Vagina (tissue), 2 donors: Measurements from ENCODE around the gene CACUL1. TPM values are rescaled to one million over a fixed set of nuclear protein-coding genes. Genes with fewer than 3 reads are reported as not detected.

Source experiments
- DNase-seq, 2 donors: peaks; one replicate each; pipeline ENCODE4 v3.0.0-alpha.2; 2017; ENCODE audit errors: extremely low spot score in 2 of 2
- H3K27ac ChIP-seq: fragments of 200-600 bp; sonication (generic); one replicate; pipeline ENCODE4 v1.5.1; 2019
- H3K27me3 ChIP-seq: fragments of 200-600 bp; sonication (generic); one replicate; pipeline ENCODE4 v1.5.1; 2019
- H3K36me3 ChIP-seq, 2 donors: fragments of 200-600 bp; sonication (generic); one replicate each; pipeline ENCODE4 v1.5.1; 2017 to 2019
- H3K4me1 ChIP-seq: fragments of 200-600 bp; sonication (generic); one replicate; pipeline ENCODE4 v1.5.1; 2019
- H3K4me3 ChIP-seq, 2 donors: fragments of 200-600 bp; sonication (generic); 1 replicate in 1 of 2; 2 replicates in 1 of 2; pipeline ENCODE4 v1.5.1; 2016 to 2019
- H3K9me3 ChIP-seq: fragments of 200-600 bp; sonication (generic); one replicate; pipeline ENCODE4 v1.5.1; 2019
- POLR2A ChIP-seq, 2 donors: fragments of 450-650 bp; IDR thresholded peaks; one replicate each; pipeline ENCODE4 v1.6.1; 2017; ENCODE audit warnings: antibody characterized with exemption in 2 of 2, mild to moderate bottlenecking in 2 of 2, moderate library complexity in 2 of 2
- POLR2AphosphoS5 ChIP-seq, 2 donors: sonication (generic); formaldehyde crosslinking; IDR thresholded peaks; one replicate each; pipeline ENCODE4 v1.9.0; 2017; ENCODE audit warnings: antibody characterized with exemption in 2 of 2, mild to moderate bottlenecking in 2 of 2, low read depth in 1 of 2; ENCODE audit not compliant: insufficient read depth in 1 of 2
- intact Hi-C: fragments of 100-400 bp; cut with DNase I; formaldehyde crosslinking; loops from one replicate; pipeline ENCODE4 v1.15.1; 2023
- total RNA-seq: library from RNA; depleted of rRNA; stranded (reverse); fragments of >200 nt; gene quantifications from one replicate; pipeline ENCODE4 v1.2.3, GENCODE V29; 2016
- TF ChIP-seq, protein P1 (sequence below), 3 experiments: fragments of 450-650 bp in 2 of 3; fragments of 200-600 bp in 1 of 3; sonication (generic) in 1 of 3; IDR thresholded peaks; one replicate each; pipeline ENCODE4 v1.5.1; 2017 to 2019; ENCODE audit warnings: antibody characterized with exemption in 3 of 3, mild to moderate bottlenecking in 2 of 3, moderate library complexity in 2 of 3

CACUL1 gene
- total RNA-seq, 1 donor from 2014 or later = 13.8 TPM

DNA sequence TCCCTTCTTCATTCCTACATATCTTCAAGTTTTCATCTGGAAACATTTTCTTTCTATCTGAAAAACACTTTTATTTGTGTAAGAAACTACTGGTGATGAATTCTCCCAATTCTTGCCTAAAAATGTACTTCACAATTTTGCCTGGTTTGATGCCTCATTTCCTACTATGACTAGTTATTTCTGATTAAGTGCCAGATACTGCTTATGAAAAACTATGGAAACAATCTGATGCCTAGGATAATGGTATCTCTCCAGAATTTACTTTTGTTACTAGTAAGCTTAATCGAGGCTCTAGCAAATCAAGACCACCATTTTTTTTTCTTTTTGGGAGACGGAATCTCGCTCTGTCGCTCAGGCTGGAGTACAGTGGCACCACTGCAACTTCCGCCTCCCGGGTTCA, 31.3 kb downstream of the CACUL1 start:
- Histone ChIP-seq H3K4me1 (peaks cover 36% of the 10 kb centered on the region), H3K27me3 (no peaks in the 10 kb centered on the region), H3K4me3 (no peak overlapping the region), H3K9me3 (no peaks in the 10 kb centered on the region), H3K27ac (no peak overlapping the region), H3K36me3 (no peaks in the 10 kb centered on the region)
- DNase-seq = no peak
- intact Hi-C loops = no loop called here
- TF ChIP-seq POLR2A (IDR thresholded peaks at IDR 0.05) (no peak), POLR2AphosphoS5 (IDR thresholded peaks at IDR 0.05; ENCODE audit: insufficient read depth in 1 of 2, low read depth in 1 of 2) (no peak)
- TF ChIP-seq, protein P1, sequence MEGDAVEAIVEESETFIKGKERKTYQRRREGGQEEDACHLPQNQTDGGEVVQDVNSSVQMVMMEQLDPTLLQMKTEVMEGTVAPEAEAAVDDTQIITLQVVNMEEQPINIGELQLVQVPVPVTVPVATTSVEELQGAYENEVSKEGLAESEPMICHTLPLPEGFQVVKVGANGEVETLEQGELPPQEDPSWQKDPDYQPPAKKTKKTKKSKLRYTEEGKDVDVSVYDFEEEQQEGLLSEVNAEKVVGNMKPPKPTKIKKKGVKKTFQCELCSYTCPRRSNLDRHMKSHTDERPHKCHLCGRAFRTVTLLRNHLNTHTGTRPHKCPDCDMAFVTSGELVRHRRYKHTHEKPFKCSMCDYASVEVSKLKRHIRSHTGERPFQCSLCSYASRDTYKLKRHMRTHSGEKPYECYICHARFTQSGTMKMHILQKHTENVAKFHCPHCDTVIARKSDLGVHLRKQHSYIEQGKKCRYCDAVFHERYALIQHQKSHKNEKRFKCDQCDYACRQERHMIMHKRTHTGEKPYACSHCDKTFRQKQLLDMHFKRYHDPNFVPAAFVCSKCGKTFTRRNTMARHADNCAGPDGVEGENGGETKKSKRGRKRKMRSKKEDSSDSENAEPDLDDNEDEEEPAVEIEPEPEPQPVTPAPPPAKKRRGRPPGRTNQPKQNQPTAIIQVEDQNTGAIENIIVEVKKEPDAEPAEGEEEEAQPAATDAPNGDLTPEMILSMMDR (IDR thresholded peaks at IDR 0.05) = no peak

DNA sequence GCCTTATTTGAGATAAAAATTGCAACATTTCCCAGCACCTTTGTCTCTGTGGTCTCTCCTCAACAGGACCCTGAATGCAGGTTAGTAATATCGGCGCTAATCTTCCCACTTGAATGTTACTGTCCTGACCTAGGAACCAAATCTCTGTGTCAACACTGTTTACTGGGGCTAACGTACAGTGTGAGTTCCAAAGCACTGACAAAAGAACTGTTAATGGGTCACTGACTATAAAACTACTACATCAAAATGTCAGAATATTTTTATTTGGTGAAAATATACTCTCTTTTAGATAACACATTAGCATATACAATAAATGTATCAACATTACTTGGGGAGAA, 33.3 kb downstream of the CACUL1 start:
- intact Hi-C loops = no loop called here
- H3K4me1 ChIP-seq = peaks cover 31% of the 10 kb centered on the region
- no peaks in the 10 kb centered on the region for H3K36me3 ChIP-seq
- no peak for DNase-seq
- TF ChIP-seq, protein P1 (IDR thresholded peaks at IDR 0.05) = no peak
- TF ChIP-seq POLR2AphosphoS5 (IDR thresholded peaks at IDR 0.05; ENCODE audit: insufficient read depth in 1 of 2, low read depth in 1 of 2) (no peak), POLR2A (IDR thresholded peaks at IDR 0.05) (no peak)
- no peaks in the 10 kb centered on the region for H3K27me3 ChIP-seq
- H3K4me3 ChIP-seq = no peak overlapping the region
- no peaks in the 10 kb centered on the region for H3K9me3 ChIP-seq
- H3K27ac ChIP-seq = no peak overlapping the region

- no peaks in the 10 kb centered on the region for H3K9me3 ChIP-seq
- H3K27me3 ChIP-seq = no peaks in the 10 kb centered on the region
- no peak for DNase-seq
- no peak overlapping the region for H3K27ac ChIP-seq
- no peaks in the 10 kb centered on the region for H3K36me3 ChIP-seq
- TF ChIP-seq POLR2AphosphoS5 (IDR thresholded peaks at IDR 0.05; ENCODE audit: insufficient read depth in 1 of 2, low read depth in 1 of 2) (peak in 1 of 2 donors; percentile 61), POLR2A (IDR thresholded peaks at IDR 0.05) (no peak)
- TF ChIP-seq, protein P1 (IDR thresholded peaks at IDR 0.05) = peak; percentile 66 to 83 (median 68)
- H3K4me3 ChIP-seq = no peak overlapping the region
- peaks cover 25% of the 10 kb centered on the region for H3K4me1 ChIP-seq
- intact Hi-C loops = no loop called here
These were observed 33.9 kb downstream of the CACUL1 start for GRCh38 chr10:118720685-118721538.

GRCh38 chr10:118714366-118714765, 40.4 kb downstream of the CACUL1 start:
- Histone ChIP-seq H3K36me3 (no peaks in the 10 kb centered on the region), H3K27ac (no peak overlapping the region), H3K9me3 (no peaks in the 10 kb centered on the region), H3K4me3 (no peak overlapping the region), H3K4me1 (peaks cover 7% of the 10 kb centered on the region), H3K27me3 (no peaks in the 10 kb centered on the region)
- intact Hi-C loops = no loop called here
- TF ChIP-seq, protein P1 (IDR thresholded peaks at IDR 0.05) = no peak
- TF ChIP-seq POLR2A (IDR thresholded peaks at IDR 0.05) = no peak
- TF ChIP-seq POLR2AphosphoS5 (IDR thresholded peaks at IDR 0.05; ENCODE audit: insufficient read depth in 1 of 2, low read depth in 1 of 2) = no peak
- no peak for DNase-seq

DNA sequence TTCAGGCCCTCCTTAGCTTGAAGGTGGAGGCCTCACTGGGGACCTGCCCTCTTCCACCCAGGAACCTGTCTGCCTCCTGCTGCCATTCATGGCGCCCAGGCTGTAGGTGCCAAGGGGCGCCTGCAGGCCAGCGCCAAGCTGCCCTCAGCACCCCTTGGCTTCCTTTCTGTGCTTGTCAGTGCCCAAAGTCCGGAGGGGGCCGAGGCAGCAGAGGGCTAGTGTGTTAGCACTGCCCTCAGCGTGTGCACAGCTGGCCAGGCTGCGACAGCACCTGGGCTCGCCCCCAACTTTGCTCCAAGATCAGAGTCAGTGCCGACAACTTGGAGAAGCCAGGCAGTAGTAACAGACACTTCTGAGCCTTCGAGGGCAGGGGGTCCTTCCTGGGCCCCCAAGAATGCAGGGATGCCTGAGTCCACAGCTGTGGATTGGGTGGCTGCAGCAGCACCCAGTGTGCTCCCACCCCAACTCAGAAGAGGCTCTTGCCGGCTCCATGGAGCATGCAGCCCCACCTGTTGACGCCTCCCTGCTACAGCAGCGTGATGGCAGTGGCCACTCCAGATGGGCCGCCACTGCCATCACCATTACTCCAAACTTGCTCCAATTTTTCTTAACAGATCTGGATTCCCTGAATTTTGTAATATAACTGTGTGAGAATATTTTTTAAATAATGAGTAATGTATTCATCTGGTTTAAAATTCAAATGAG, 41.7 kb downstream of the CACUL1 start:
- intact Hi-C loops = no loop called here
- TF ChIP-seq POLR2AphosphoS5 (IDR thresholded peaks at IDR 0.05; ENCODE audit: insufficient read depth in 1 of 2, low read depth in 1 of 2) = no peak
- TF ChIP-seq, protein P1 (IDR thresholded peaks at IDR 0.05) = no peak
- TF ChIP-seq POLR2A (IDR thresholded peaks at IDR 0.05) = no peak
- Histone ChIP-seq H3K27ac (no peak overlapping the region), H3K4me1 (peaks cover 7% of the 10 kb centered on the region), H3K4me3 (no peak overlapping the region), H3K36me3 (no peaks in the 10 kb centered on the region), H3K27me3 (no peaks in the 10 kb centered on the region), H3K9me3 (no peaks in the 10 kb centered on the region)
- DNase-seq = no peak
